Neural cell (in vitro differentiated cells): ENCODE results near the gene ADARB2. TPM values are rescaled to one million over a fixed set of nuclear protein-coding genes. Genes with fewer than 3 reads are reported as not detected.

Experiments
- H2AFZ ChIP-seq: fragments of 200-600, 300-800 bp; sonication (generic), shearing (Covaris generic); 2 replicates; pipeline ENCODE4 v1.6.0; 2014; ENCODE audit warnings: low read depth, mild to moderate bottlenecking, antibody characterized with exemption, low read length, moderate library complexity
- H3F3A ChIP-seq: fragments of 200-600 bp; shearing (Covaris generic); 2 replicates; pipeline ENCODE4 v1.6.1; 2016; ENCODE audit warnings: mild to moderate bottlenecking, moderate library complexity, mixed read lengths, antibody characterized with exemption, low read length; ENCODE audit not compliant: insufficient read depth, poor library complexity, severe bottlenecking
- H3K27ac ChIP-seq: fragments of 200-600, 300-800 bp; sonication (generic), shearing (Covaris generic); 2 replicates; pipeline ENCODE4 v1.5.1; 2014; ENCODE audit warnings: mild to moderate bottlenecking, low read length, moderate library complexity
- H3K27me3 ChIP-seq: fragments of 300-800, 200-600 bp; sonication (generic), shearing (Covaris generic); 2 replicates; pipeline ENCODE4 v1.6.0; 2014; ENCODE audit warnings: mild to moderate bottlenecking, low read depth, low read length, moderate library complexity; ENCODE audit not compliant: insufficient read depth
- H3K36me3 ChIP-seq: fragments of 300-800, 200-600 bp; sonication (generic), shearing (Covaris generic); 2 replicates; pipeline ENCODE4 v1.5.1; 2014; ENCODE audit warnings: mild to moderate bottlenecking, antibody characterized with exemption, low read length, moderate library complexity; ENCODE audit not compliant: insufficient read depth
- H3K4me2 ChIP-seq: fragments of 300-800, 200-600 bp; sonication (generic), shearing (Covaris generic); 2 replicates; pipeline ENCODE4 v1.6.0; 2014; ENCODE audit warnings: mild to moderate bottlenecking, low read length
- H3K4me3 ChIP-seq: fragments of 300-800, 200-600 bp; sonication (generic), shearing (Covaris generic); 2 replicates; pipeline ENCODE4 v1.5.1; 2014; ENCODE audit warnings: mild to moderate bottlenecking, low read length, moderate library complexity
- H3K79me2 ChIP-seq: fragments of 200-600 bp; shearing (Covaris generic); replicated peaks from 2 replicates; pipeline ENCODE4 v1.6.0; 2014; ENCODE audit warnings: mild to moderate bottlenecking, low read length, moderate library complexity; ENCODE audit not compliant: insufficient read depth
- H3K9ac ChIP-seq: fragments of 300-800, 200-600 bp; sonication (generic), shearing (Covaris generic); 2 replicates; pipeline ENCODE4 v1.6.1; 2016; ENCODE audit warnings: mild to moderate bottlenecking, low read length, mixed read lengths
- H3K9me2 ChIP-seq: fragments of 200-600 bp; shearing (Covaris generic); 2 replicates; pipeline ENCODE4 v1.6.1; 2016; ENCODE audit warnings: mild to moderate bottlenecking, low read length, mixed read lengths; ENCODE audit not compliant: insufficient read depth
- H3K9me3 ChIP-seq: fragments of 200-600, 300-800 bp; sonication (generic), shearing (Covaris generic); 2 replicates; pipeline ENCODE4 v1.6.1; 2016; ENCODE audit warnings: mild to moderate bottlenecking, mixed run types, low read length, moderate library complexity, mixed read lengths
- H4K20me1 ChIP-seq: fragments of 200-600 bp; shearing (Covaris generic); 2 replicates; pipeline ENCODE4 v1.6.1; 2016; ENCODE audit warnings: mild to moderate bottlenecking, mixed run types; ENCODE audit not compliant: insufficient read depth
- EP300 ChIP-seq: fragments of 450-650 bp; conservative IDR thresholded peaks from 2 replicates; pipeline ENCODE4 v1.6.1; 2014; ENCODE audit warnings: antibody characterized with exemption, mild to moderate bottlenecking, moderate library complexity; ENCODE audit not compliant: poor library complexity, severe bottlenecking
- EZH2 ChIP-seq: fragments of 200-600, 300-800 bp; shearing (Covaris generic), sonication (generic); IDR thresholded peaks from 2 replicates; pipeline ENCODE4 v1.6.1; 2014; ENCODE audit warnings: antibody characterized with exemption, low read length, borderline replicate concordance, mild to moderate bottlenecking; ENCODE audit not compliant: insufficient read depth, poor library complexity, severe bottlenecking
- MXI1 ChIP-seq: fragments of 450-650 bp; conservative IDR thresholded peaks from 2 replicates; pipeline ENCODE4 v1.6.1; 2014; ENCODE audit warnings: antibody characterized with exemption, mild to moderate bottlenecking; ENCODE audit not compliant: poor library complexity, severe bottlenecking
- POLR2AphosphoS5 ChIP-seq: IDR thresholded peaks from 2 replicates; pipeline ENCODE4 v1.6.1; 2012
- RAD21 ChIP-seq: fragments of 450-650 bp; conservative IDR thresholded peaks from 2 replicates; pipeline ENCODE4 v1.6.1; 2014; ENCODE audit warnings: antibody characterized with exemption, mild to moderate bottlenecking, moderate library complexity
- SMC3 ChIP-seq: fragments of 450-650 bp; conservative IDR thresholded peaks from 2 replicates; pipeline ENCODE4 v1.6.1; 2014; ENCODE audit warnings: antibody characterized with exemption, mild to moderate bottlenecking, moderate library complexity; ENCODE audit not compliant: poor library complexity
- TAF1 ChIP-seq: IDR thresholded peaks from 2 replicates; pipeline ENCODE4 v1.6.1; 2012; ENCODE audit warnings: low read depth
- polyA plus RNA-seq: library from polyadenylated mRNA; depleted of rRNA; stranded (reverse); fragments of >200 nt; gene quantifications from 2 replicates; pipeline ENCODE4 v1.2.3, GENCODE V29; 2014
- TF ChIP-seq, protein P1 (sequence below): fragments of 450-650 bp; IDR thresholded peaks from 2 replicates; pipeline ENCODE4 v1.5.1; 2014; ENCODE audit warnings: antibody characterized with exemption, mild to moderate bottlenecking, moderate library complexity; ENCODE audit not compliant: poor library complexity, severe bottlenecking
- TF ChIP-seq, protein P2 (sequence below): IDR thresholded peaks from 2 replicates; pipeline ENCODE4 v1.6.1; 2012; ENCODE audit warnings: borderline replicate concordance

ADARB2 gene
- polyA plus RNA-seq, 1 donor from 2014 or later = 3.6 TPM

DNA sequence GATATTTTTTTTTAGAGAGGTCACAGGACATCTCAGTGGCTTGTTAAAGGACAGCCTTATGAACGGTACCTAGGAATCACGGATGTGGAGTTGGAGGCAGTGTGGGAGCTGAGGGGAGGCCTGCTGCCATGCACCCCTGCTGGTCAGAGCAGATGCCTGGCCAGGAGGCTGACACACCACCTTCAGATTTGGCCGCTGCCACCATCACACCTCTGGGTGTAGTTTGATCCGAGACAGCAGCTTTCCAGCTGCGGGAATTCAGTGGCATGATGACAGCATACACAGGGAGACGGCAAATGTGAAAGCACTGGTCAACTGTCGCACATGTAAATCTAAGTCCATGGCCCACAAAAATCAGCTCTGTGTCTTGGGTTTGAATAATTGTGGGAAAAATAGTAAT lies 285.4 kb downstream of the ADARB2 start:
- Histone ChIP-seq H3K4me2 (no peak overlapping the region), H2AFZ (no peak overlapping the region), H3K36me3 (no peaks in the 10 kb centered on the region), H3K9ac (no peak overlapping the region), H3F3A (no peaks in the 10 kb centered on the region), H3K27ac (no peak overlapping the region), H3K9me3 (no peaks in the 10 kb centered on the region), H4K20me1 (no peaks in the 10 kb centered on the region), H3K79me2 (no peaks in the 10 kb centered on the region), H3K27me3 (no peaks in the 10 kb centered on the region), H3K9me2 (no peaks in the 10 kb centered on the region), H3K4me3 (no peak overlapping the region)
- TF ChIP-seq MXI1 (no peak), EP300 (no peak), POLR2AphosphoS5 (no peak), EZH2 (no peak)
- TF ChIP-seq, protein P1, sequence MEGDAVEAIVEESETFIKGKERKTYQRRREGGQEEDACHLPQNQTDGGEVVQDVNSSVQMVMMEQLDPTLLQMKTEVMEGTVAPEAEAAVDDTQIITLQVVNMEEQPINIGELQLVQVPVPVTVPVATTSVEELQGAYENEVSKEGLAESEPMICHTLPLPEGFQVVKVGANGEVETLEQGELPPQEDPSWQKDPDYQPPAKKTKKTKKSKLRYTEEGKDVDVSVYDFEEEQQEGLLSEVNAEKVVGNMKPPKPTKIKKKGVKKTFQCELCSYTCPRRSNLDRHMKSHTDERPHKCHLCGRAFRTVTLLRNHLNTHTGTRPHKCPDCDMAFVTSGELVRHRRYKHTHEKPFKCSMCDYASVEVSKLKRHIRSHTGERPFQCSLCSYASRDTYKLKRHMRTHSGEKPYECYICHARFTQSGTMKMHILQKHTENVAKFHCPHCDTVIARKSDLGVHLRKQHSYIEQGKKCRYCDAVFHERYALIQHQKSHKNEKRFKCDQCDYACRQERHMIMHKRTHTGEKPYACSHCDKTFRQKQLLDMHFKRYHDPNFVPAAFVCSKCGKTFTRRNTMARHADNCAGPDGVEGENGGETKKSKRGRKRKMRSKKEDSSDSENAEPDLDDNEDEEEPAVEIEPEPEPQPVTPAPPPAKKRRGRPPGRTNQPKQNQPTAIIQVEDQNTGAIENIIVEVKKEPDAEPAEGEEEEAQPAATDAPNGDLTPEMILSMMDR = no peak
- TF ChIP-seq, protein P2, sequence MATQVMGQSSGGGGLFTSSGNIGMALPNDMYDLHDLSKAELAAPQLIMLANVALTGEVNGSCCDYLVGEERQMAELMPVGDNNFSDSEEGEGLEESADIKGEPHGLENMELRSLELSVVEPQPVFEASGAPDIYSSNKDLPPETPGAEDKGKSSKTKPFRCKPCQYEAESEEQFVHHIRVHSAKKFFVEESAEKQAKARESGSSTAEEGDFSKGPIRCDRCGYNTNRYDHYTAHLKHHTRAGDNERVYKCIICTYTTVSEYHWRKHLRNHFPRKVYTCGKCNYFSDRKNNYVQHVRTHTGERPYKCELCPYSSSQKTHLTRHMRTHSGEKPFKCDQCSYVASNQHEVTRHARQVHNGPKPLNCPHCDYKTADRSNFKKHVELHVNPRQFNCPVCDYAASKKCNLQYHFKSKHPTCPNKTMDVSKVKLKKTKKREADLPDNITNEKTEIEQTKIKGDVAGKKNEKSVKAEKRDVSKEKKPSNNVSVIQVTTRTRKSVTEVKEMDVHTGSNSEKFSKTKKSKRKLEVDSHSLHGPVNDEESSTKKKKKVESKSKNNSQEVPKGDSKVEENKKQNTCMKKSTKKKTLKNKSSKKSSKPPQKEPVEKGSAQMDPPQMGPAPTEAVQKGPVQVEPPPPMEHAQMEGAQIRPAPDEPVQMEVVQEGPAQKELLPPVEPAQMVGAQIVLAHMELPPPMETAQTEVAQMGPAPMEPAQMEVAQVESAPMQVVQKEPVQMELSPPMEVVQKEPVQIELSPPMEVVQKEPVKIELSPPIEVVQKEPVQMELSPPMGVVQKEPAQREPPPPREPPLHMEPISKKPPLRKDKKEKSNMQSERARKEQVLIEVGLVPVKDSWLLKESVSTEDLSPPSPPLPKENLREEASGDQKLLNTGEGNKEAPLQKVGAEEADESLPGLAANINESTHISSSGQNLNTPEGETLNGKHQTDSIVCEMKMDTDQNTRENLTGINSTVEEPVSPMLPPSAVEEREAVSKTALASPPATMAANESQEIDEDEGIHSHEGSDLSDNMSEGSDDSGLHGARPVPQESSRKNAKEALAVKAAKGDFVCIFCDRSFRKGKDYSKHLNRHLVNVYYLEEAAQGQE = no peak

DNA sequence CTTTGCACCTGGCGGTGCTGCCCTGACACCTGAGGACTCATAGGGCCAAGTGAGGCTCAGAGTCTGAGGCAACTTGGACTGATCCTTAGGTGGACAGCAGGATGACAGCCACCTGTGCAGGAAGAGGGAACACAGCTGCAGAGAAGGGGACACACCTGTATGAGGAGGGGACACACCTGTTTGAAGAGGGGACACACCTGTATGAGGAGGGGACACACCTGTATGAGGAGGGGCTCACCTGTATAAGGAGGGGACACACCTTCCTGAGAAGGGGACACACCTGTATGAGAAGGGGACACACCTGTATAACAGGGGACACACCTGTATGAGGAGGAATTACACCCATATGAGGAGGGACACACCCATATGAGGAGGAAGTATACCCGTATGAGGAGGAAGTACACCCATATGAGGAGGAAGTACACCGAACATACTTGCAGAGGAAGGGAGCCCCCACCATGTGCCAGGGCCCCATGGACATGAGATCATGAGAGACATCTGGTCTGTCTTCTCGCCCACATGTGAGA lies 285.9 kb downstream of the ADARB2 start:
- Histone ChIP-seq H3K9me3 (no peaks in the 10 kb centered on the region), H3K36me3 (no peaks in the 10 kb centered on the region), H2AFZ (no peak overlapping the region), H3K9me2 (no peaks in the 10 kb centered on the region), H3F3A (no peaks in the 10 kb centered on the region), H3K79me2 (no peaks in the 10 kb centered on the region), H3K9ac (no peak overlapping the region), H3K27me3 (no peaks in the 10 kb centered on the region), H3K27ac (no peak overlapping the region), H3K4me2 (no peak overlapping the region), H3K4me3 (no peak overlapping the region), H4K20me1 (no peaks in the 10 kb centered on the region)
- TF ChIP-seq EZH2 = no peak
- no peak for TF ChIP-seq EP300
- no peak for TF ChIP-seq MXI1
- TF ChIP-seq, protein P1 = no peak
- TF ChIP-seq RAD21 = no peak
- TF ChIP-seq TAF1 = no peak
- no peak for TF ChIP-seq POLR2AphosphoS5
- TF ChIP-seq SMC3 = no peak
- TF ChIP-seq, protein P2 = no peak
